Esophagus muscularis mucosa (tissue), 3 donors: ENCODE measurements around the gene SLC25A10.

Source experiments
- CTCF ChIP-seq, 3 experiments: fragments of 200-600 bp in 2 of 3; fragments of 450-650 bp in 1 of 3; sonication (generic) in 2 of 3; IDR thresholded peaks; one replicate each; pipeline ENCODE4 v1.5.1; 2017 to 2019; ENCODE audit warnings: antibody characterized with exemption in 3 of 3, mild to moderate bottlenecking in 2 of 3, moderate library complexity in 1 of 3
- POLR2A ChIP-seq: fragments of 450-650 bp; IDR thresholded peaks from one replicate; pipeline ENCODE4 v1.6.1; 2017; ENCODE audit warnings: antibody characterized with exemption, moderate library complexity, mild to moderate bottlenecking, low read depth
- POLR2AphosphoS5 ChIP-seq, 2 donors: sonication (generic); formaldehyde crosslinking; IDR thresholded peaks; one replicate each; pipeline ENCODE4 v1.6.1; 2017; ENCODE audit warnings: antibody characterized with exemption in 2 of 2

- TF ChIP-seq POLR2A: no peak
- TF ChIP-seq CTCF (IDR thresholded peaks at IDR 0.05): no peak
- TF ChIP-seq POLR2AphosphoS5 (IDR thresholded peaks at IDR 0.05): no peak
Measured at GRCh38 chr17:81741049-81741593, 29.0 kb downstream of the SLC25A10 start.
